Thyroid gland (tissue), 4 donors: ENCODE results near the gene CLSTN2. TPM values are rescaled to one million over a fixed set of nuclear protein-coding genes. Genes with fewer than 3 reads are reported as not detected.

Experiments
- DNase-seq, 2 donors: peaks; one replicate each; pipeline ENCODE4 v3.0.0-alpha.2; 2019
- H3K27ac ChIP-seq, 3 donors: fragments of 200-600 bp; sonication (generic); 1 replicate in 2 of 3; 2 replicates in 1 of 3; pipeline ENCODE4 v1.5.1; 2016 to 2019; ENCODE audit warnings: mild to moderate bottlenecking in 1 of 3, moderate library complexity in 1 of 3
- H3K27me3 ChIP-seq: fragments of 200-600 bp; sonication (generic); one replicate; pipeline ENCODE4 v1.5.1; 2019
- H3K36me3 ChIP-seq, 2 donors: fragments of 200-600 bp; sonication (generic); one replicate each; pipeline ENCODE4 v1.5.1; 2016 to 2019
- H3K4me1 ChIP-seq, 2 donors: fragments of 200-600 bp; sonication (generic); one replicate each; pipeline ENCODE4 v1.5.1; 2017 to 2019
- H3K4me3 ChIP-seq, 3 donors: fragments of 200-600 bp; sonication (generic); replicated peaks in 1 of 3; 1 replicate in 2 of 3; 2 replicates in 1 of 3; pipeline ENCODE4 v1.5.1; 2016; ENCODE audit warnings: mild to moderate bottlenecking in 1 of 3
- H3K9me3 ChIP-seq: fragments of 200-600 bp; sonication (generic); one replicate; pipeline ENCODE4 v1.5.1; 2017
- CTCF ChIP-seq, 6 experiments: fragments of 200-600 bp in 3 of 6; fragments of 450-650 bp in 3 of 6; sonication (generic) in 3 of 6; IDR thresholded peaks; one replicate each; pipeline ENCODE4 v1.5.1; 2016 to 2019; ENCODE audit warnings: antibody characterized with exemption in 6 of 6, mild to moderate bottlenecking in 2 of 6, inconsistent platforms in 1 of 6, moderate library complexity in 1 of 6
- POLR2A ChIP-seq, 2 donors: fragments of 450-650 bp; IDR thresholded peaks; one replicate each; pipeline ENCODE4 v1.6.1; 2017; ENCODE audit warnings: antibody characterized with exemption in 2 of 2, mild to moderate bottlenecking in 2 of 2, moderate library complexity in 1 of 2
- WGBS, 2 donors: methylation state at CpG; one replicate each; pipeline ENCODE4 v1.1.5; 2017; 5-methylcytosine and 5-hydroxymethylcytosine counted together
- intact Hi-C: fragments of 100-400 bp; cut with DNase I; formaldehyde crosslinking; loops from one replicate; pipeline ENCODE4 v1.15.1; 2023
- total RNA-seq, 4 donors: library from RNA; depleted of rRNA; stranded (reverse); fragments of >200 nt; gene quantifications; one replicate each; pipeline ENCODE4 v1.2.3, GENCODE V29; 2016

The CLSTN2 gene
- total RNA-seq, 4 donors from 2014 or later: 9.7 to 32.9 (median 15.5) TPM

GRCh38 chr3:139948467-139948866 lies 13.5 kb downstream of the CLSTN2 start:
- Histone ChIP-seq H3K27me3 (no peaks in the 10 kb centered on the region), H3K4me1 (peaks cover 0 to 3% of the 10 kb centered on the region in 2 donors), H3K9me3 (no peaks in the 10 kb centered on the region), H3K4me3 (no peak overlapping the region), H3K27ac (no peak overlapping the region), H3K36me3 (no peaks in the 10 kb centered on the region)
- DNase-seq: no peak
- TF ChIP-seq CTCF (IDR thresholded peaks at IDR 0.05) (no peak), POLR2A (IDR thresholded peaks at IDR 0.05) (no peak)
- intact Hi-C loops: no loop called here

- DNase-seq: no peak
- Histone ChIP-seq H3K4me1 (peaks cover 0 to 3% of the 10 kb centered on the region in 2 donors), H3K27ac (no peak overlapping the region), H3K9me3 (no peaks in the 10 kb centered on the region), H3K4me3 (no peak overlapping the region), H3K27me3 (no peaks in the 10 kb centered on the region), H3K36me3 (no peaks in the 10 kb centered on the region)
- intact Hi-C loops: no loop called here
- TF ChIP-seq CTCF (IDR thresholded peaks at IDR 0.05) (no peak), POLR2A (IDR thresholded peaks at IDR 0.05) (no peak)
- 82 to 91% methylated on average over 6 of the region's 6 CpGs for WGBS, 2 donors
These were observed 13.9 kb downstream of the CLSTN2 start for GRCh38 chr3:139948898-139949297.

GRCh38 chr3:139953131-139953910 lies 18.3 kb downstream of the CLSTN2 start:
- H3K27me3 ChIP-seq: no peaks in the 10 kb centered on the region
- H3K36me3 ChIP-seq: no peaks in the 10 kb centered on the region
- intact Hi-C loops: no loop called here
- H3K9me3 ChIP-seq: no peaks in the 10 kb centered on the region
- H3K27ac ChIP-seq: no peak overlapping the region
- H3K4me1 ChIP-seq: no peaks in the 10 kb centered on the region
- no peak overlapping the region for H3K4me3 ChIP-seq
- DNase-seq: no peak
- no peak for TF ChIP-seq CTCF (IDR thresholded peaks at IDR 0.05)
- no peak for TF ChIP-seq POLR2A (IDR thresholded peaks at IDR 0.05)
- WGBS, 2 donors: 80 to 87% methylated on average over 2 of the region's 2 CpGs

- H3K4me1 ChIP-seq: no peaks in the 10 kb centered on the region
- intact Hi-C loops: no loop called here
- H3K4me3 ChIP-seq: no peak overlapping the region
- H3K9me3 ChIP-seq: no peaks in the 10 kb centered on the region
- no peaks in the 10 kb centered on the region for H3K36me3 ChIP-seq
- no peak for DNase-seq
- WGBS, 2 donors: 79% methylated on average over 3 of the region's 3 CpGs
- H3K27ac ChIP-seq: no peak overlapping the region
- no peaks in the 10 kb centered on the region for H3K27me3 ChIP-seq
- TF ChIP-seq POLR2A (IDR thresholded peaks at IDR 0.05) (no peak), CTCF (IDR thresholded peaks at IDR 0.05) (no peak)
These were observed 19.3 kb downstream of the CLSTN2 start for GRCh38 chr3:139954146-139954860.

- Histone ChIP-seq H3K27me3 (no peaks in the 10 kb centered on the region), H3K4me1 (no peaks in the 10 kb centered on the region), H3K4me3 (no peak overlapping the region), H3K27ac (no peak overlapping the region), H3K36me3 (no peaks in the 10 kb centered on the region), H3K9me3 (no peaks in the 10 kb centered on the region)
- DNase-seq: no peak
- no peak for TF ChIP-seq POLR2A (IDR thresholded peaks at IDR 0.05)
- TF ChIP-seq CTCF (IDR thresholded peaks at IDR 0.05): no peak
- intact Hi-C loops: no loop called here
- WGBS, 2 donors: 64 to 74% methylated on average over 4 of the region's 4 CpGs
These were observed 22.9 kb downstream of the CLSTN2 start for GRCh38 chr3:139957844-139958243.
